HEK293T (cell line): ENCODE measurements around the gene TECPR1.

Experiments used
- ARNT ChIP-seq: fragments of 450-650 bp; IDR thresholded peaks from 2 replicates; pipeline ENCODE4 v1.6.1; 2017; ENCODE audit warnings: mild to moderate bottlenecking
- BHLHE40 ChIP-seq: fragments of 450-650 bp; IDR thresholded peaks from 2 replicates; pipeline ENCODE4 v1.6.1; 2016; ENCODE audit warnings: mild to moderate bottlenecking, moderate library complexity, borderline replicate concordance
- CTBP1 ChIP-seq: fragments of 450-650 bp; IDR thresholded peaks from 2 replicates; pipeline ENCODE4 v1.6.1; 2016; ENCODE audit warnings: borderline replicate concordance
- FOXA1 ChIP-seq: fragments of 450-650 bp; IDR thresholded peaks from 2 replicates; pipeline ENCODE4 v1.6.1; 2016; ENCODE audit warnings: mild to moderate bottlenecking
- FOXK2 ChIP-seq: fragments of 450-650 bp; IDR thresholded peaks from 2 replicates; pipeline ENCODE4 v1.6.1; 2016; ENCODE audit warnings: mild to moderate bottlenecking
- FOXM1 ChIP-seq: fragments of 450-650 bp; IDR thresholded peaks from 2 replicates; pipeline ENCODE4 v1.6.1; 2017; ENCODE audit warnings: mild to moderate bottlenecking, borderline replicate concordance
- L3MBTL2 ChIP-seq: fragments of 450-650 bp; conservative IDR thresholded peaks from 2 replicates; pipeline ENCODE4 v1.6.1; 2016; ENCODE audit warnings: mild to moderate bottlenecking
- LEF1 ChIP-seq: fragments of 450-650 bp; IDR thresholded peaks from 2 replicates; pipeline ENCODE4 v1.6.1; 2017; ENCODE audit warnings: mild to moderate bottlenecking, borderline replicate concordance
- NFRKB ChIP-seq: fragments of 450-650 bp; IDR thresholded peaks from 2 replicates; pipeline ENCODE4 v1.6.1; 2016; ENCODE audit warnings: mild to moderate bottlenecking, moderate library complexity
- SP1 ChIP-seq: fragments of 450-650 bp; IDR thresholded peaks from 2 replicates; pipeline ENCODE4 v1.6.1; 2017
- SUZ12 ChIP-seq: fragments of 450-650 bp; IDR thresholded peaks from 2 replicates; pipeline ENCODE4 v1.6.1; 2016; ENCODE audit warnings: mild to moderate bottlenecking
- TF ChIP-seq, protein P1 (sequence below): fragments of 450-650 bp; IDR thresholded peaks from 2 replicates; pipeline ENCODE4 v1.6.1; 2016

DNA sequence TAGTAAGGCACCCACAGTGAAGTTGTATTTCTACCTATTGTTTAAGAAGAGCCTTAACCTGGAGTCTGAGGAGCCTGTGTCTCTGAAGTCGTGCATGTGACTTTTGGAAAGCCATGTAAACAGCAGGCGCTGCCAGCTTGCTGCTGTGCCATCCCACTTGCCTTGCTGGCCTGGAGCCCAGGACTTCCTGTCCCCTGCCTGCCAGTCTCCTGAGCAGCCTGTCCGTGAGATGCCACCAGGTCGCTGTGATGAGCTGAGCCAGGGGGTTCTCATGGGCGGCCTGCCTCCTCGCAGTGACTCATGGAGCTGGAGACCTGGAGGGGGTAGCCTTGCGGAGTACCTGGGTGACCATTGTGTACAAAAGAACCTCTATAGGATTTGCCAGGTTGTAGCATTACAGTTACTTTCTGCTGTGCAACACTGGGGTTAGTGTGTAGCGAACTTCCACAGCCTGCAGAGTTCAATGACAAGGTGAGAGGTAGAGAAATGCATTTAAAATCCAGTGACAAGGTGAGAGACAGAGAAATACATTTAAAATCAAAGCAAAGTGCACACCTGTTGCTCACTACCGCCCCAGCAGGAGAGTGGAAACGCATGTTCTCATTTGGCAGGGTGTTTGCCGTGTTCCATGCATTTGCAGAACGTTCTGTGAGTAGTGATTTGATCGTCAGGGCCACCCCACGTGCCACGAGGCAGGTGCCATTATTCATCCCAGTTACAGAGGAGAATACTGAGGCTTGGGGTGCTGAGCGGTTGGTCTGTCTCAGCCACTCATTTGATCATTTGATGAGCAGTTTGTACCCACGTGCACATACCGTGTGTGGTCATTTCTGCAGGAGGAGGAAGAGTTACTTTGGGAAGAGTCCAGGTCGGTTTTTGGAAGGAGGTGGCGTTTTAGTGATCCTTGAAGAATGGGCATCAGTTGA is 77.4 kb downstream of the TECPR1 start:
- TF ChIP-seq L3MBTL2 = no peak
- TF ChIP-seq FOXM1 = no peak
- no peak for TF ChIP-seq CTBP1
- TF ChIP-seq SP1 = no peak
- no peak for TF ChIP-seq NFRKB
- TF ChIP-seq FOXK2 = no peak
- TF ChIP-seq SUZ12 = no peak
- no peak for TF ChIP-seq FOXA1
- no peak for TF ChIP-seq LEF1
- TF ChIP-seq BHLHE40 = no peak
- TF ChIP-seq, protein P1, sequence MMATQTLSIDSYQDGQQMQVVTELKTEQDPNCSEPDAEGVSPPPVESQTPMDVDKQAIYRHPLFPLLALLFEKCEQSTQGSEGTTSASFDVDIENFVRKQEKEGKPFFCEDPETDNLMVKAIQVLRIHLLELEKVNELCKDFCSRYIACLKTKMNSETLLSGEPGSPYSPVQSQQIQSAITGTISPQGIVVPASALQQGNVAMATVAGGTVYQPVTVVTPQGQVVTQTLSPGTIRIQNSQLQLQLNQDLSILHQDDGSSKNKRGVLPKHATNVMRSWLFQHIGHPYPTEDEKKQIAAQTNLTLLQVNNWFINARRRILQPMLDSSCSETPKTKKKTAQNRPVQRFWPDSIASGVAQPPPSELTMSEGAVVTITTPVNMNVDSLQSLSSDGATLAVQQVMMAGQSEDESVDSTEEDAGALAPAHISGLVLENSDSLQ = no peak
- no peak for TF ChIP-seq ARNT
